Measurements from ENCODE around the gene PALLD. TPM values are rescaled to one million over a fixed set of nuclear protein-coding genes. Genes with fewer than 3 reads are reported as not detected.

The PALLD gene
- total RNA-seq, 1 donor from 2014 or later, result 85.7 TPM

DNA sequence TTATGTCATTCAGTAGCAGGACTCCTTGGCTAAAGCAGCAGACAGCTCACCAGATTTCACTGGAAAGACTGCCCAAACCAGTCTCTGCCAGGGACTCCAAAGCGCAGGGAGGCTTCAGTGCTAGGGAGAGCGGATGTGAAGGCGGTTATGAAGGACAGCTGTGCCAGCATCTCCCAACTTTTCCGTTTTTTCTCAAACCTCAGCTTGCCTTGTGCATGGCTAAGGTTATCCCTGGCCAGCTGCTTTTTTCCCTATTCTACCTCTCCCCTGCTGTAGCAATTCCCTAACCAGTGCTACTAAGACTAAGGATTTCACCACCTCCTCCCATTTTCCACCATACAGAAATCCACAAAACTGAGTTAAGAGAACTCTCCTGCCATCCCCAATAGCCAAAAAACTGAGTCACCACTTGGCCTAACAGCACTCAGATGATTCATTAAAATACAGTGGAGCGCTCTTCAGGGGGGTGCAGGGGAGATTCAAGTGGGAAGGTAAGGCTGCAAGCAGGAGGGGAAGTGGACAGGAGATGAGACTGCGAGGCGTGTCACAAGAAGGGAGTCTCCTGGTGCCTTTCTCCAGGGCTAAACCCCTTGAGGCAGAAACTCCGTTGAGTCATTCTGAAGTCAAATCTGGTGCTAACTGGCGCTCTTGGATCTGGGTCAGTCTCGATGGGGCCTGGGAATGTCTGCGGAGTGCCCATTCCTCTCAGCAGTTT is 90.7 kb downstream of the PALLD start:
- Histone ChIP-seq H3F3A (ENCODE audit: low read depth) (no peaks in the 10 kb centered on the region), H4K20me1 (ENCODE audit: low read depth) (no peaks in the 10 kb centered on the region), H3K4me3 (no peak overlapping the region), H3K9me3 (ENCODE audit: low read depth) (no peaks in the 10 kb centered on the region), H3K36me3 (no peaks in the 10 kb centered on the region), H3K27ac (no peak overlapping the region), H3K4me1 (peaks cover 10% of the 10 kb centered on the region), H3K4me2 (no peak overlapping the region), H3K9ac (no peak overlapping the region), H2AFZ (replicated peaks) (peak overlapping the region; percentile 7), H3K27me3 (no peaks in the 10 kb centered on the region), H3K79me2 (ENCODE audit: low read depth) (no peaks in the 10 kb centered on the region)
- no peak for DNase-seq (ENCODE audit: low spot score)
- Mint-ChIP-seq H3K4me1 (peaks cover 24% of the 10 kb centered on the region), H3K27ac (no peak overlapping the region), H3K9me3 (no peaks in the 10 kb centered on the region), H3K36me3 (no peaks in the 10 kb centered on the region), H3K4me3 (no peak overlapping the region), H3K27me3 (ENCODE audit: insufficient read depth, low read depth) (peaks cover 7% of the 10 kb centered on the region)
- no peak for TF ChIP-seq EZH2 (IDR thresholded peaks at IDR 0.05)
- no peak for TF ChIP-seq EZH2phosphoT487 (IDR thresholded peaks at IDR 0.05)
- TF ChIP-seq CTCF (IDR thresholded peaks at IDR 0.05), result no peak

GRCh38 chr4:168588916-168589531 is 92.2 kb downstream of the PALLD start:
- no peak for DNase-seq (ENCODE audit: low spot score)
- H4K20me1 ChIP-seq (ENCODE audit: low read depth), result no peaks in the 10 kb centered on the region
- TF ChIP-seq EZH2 (IDR thresholded peaks at IDR 0.05) (no peak), CTCF (IDR thresholded peaks at IDR 0.05) (no peak), EZH2phosphoT487 (IDR thresholded peaks at IDR 0.05) (no peak)
- no peak overlapping the region for H3K4me3 ChIP-seq
- peaks cover 10% of the 10 kb centered on the region for H3K4me1 ChIP-seq
- Mint-ChIP-seq H3K27ac (no peak overlapping the region), H3K4me1 (peaks cover 24% of the 10 kb centered on the region), H3K36me3 (no peaks in the 10 kb centered on the region), H3K27me3 (ENCODE audit: insufficient read depth, low read depth) (peaks cover 7% of the 10 kb centered on the region), H3K4me3 (no peak overlapping the region), H3K9me3 (no peaks in the 10 kb centered on the region)
- no peaks in the 10 kb centered on the region for H3K27me3 ChIP-seq
- no peaks in the 10 kb centered on the region for H3K36me3 ChIP-seq
- H3K27ac ChIP-seq, result no peak overlapping the region
- no peaks in the 10 kb centered on the region for H3F3A ChIP-seq (ENCODE audit: low read depth)
- no peak overlapping the region for H3K9ac ChIP-seq
- no peak overlapping the region for H2AFZ ChIP-seq (replicated peaks)
- H3K4me2 ChIP-seq, result no peak overlapping the region
- no peaks in the 10 kb centered on the region for H3K9me3 ChIP-seq (ENCODE audit: low read depth)
- no peaks in the 10 kb centered on the region for H3K79me2 ChIP-seq (ENCODE audit: low read depth)

- no peaks in the 10 kb centered on the region for H3K79me2 ChIP-seq (ENCODE audit: low read depth)
- DNase-seq (ENCODE audit: low spot score), result no peak
- peaks cover under 1% of the 10 kb centered on the region for H3K4me1 ChIP-seq
- H4K20me1 ChIP-seq (ENCODE audit: low read depth), result no peaks in the 10 kb centered on the region
- peaks cover 3% of the 10 kb centered on the region for H3K4me1 Mint-ChIP-seq
- no peak overlapping the region for H3K27ac ChIP-seq
- H3K9me3 Mint-ChIP-seq, result no peaks in the 10 kb centered on the region
- no peak overlapping the region for H3K9ac ChIP-seq
- H3K36me3 Mint-ChIP-seq, result no peaks in the 10 kb centered on the region
- no peak overlapping the region for H3K4me2 ChIP-seq
- H2AFZ ChIP-seq (replicated peaks), result no peak overlapping the region
- TF ChIP-seq EZH2phosphoT487 (IDR thresholded peaks at IDR 0.05) (no peak), EZH2 (IDR thresholded peaks at IDR 0.05) (no peak), CTCF (IDR thresholded peaks at IDR 0.05) (no peak)
- H3K27ac Mint-ChIP-seq, result no peak overlapping the region
- no peaks in the 10 kb centered on the region for H3F3A ChIP-seq (ENCODE audit: low read depth)
- H3K4me3 ChIP-seq, result no peak overlapping the region
- H3K36me3 ChIP-seq, result no peaks in the 10 kb centered on the region
- peaks cover 4% of the 10 kb centered on the region for H3K27me3 Mint-ChIP-seq (ENCODE audit: insufficient read depth, low read depth)
- no peaks in the 10 kb centered on the region for H3K9me3 ChIP-seq (ENCODE audit: low read depth)
- H3K4me3 Mint-ChIP-seq, result no peak overlapping the region
- H3K27me3 ChIP-seq, result no peaks in the 10 kb centered on the region
These were observed 95.8 kb downstream of the PALLD start for GRCh38 chr4:168592676-168593075.
